ENCODE results near the gene CPNE9.
"Not testable (repeated sequence)": the region's sequence is repeated elsewhere in the genome, so short reads cannot be mapped to it uniquely, and the experiment has no call there.

Gene CPNE9

DNA sequence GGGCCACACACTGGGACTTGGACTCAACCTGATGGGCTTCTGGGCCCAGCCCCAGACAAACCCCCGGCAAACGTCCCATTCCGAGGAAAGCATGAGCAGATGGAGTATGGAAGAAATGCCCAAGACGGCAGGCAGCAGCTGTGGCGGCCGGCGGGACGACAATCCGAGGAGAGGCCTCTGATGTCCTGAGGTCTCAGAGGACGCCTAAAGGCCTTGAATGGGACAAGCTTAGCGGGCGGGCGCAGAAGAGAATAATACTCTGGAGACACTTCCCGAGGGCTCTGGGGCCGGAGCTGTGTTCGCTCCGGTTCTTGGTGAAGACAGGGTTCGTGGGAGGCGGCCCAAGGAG lies 45.6 kb downstream of the CPNE9 start:
- DNase-seq = peak; percentile 10

DNA sequence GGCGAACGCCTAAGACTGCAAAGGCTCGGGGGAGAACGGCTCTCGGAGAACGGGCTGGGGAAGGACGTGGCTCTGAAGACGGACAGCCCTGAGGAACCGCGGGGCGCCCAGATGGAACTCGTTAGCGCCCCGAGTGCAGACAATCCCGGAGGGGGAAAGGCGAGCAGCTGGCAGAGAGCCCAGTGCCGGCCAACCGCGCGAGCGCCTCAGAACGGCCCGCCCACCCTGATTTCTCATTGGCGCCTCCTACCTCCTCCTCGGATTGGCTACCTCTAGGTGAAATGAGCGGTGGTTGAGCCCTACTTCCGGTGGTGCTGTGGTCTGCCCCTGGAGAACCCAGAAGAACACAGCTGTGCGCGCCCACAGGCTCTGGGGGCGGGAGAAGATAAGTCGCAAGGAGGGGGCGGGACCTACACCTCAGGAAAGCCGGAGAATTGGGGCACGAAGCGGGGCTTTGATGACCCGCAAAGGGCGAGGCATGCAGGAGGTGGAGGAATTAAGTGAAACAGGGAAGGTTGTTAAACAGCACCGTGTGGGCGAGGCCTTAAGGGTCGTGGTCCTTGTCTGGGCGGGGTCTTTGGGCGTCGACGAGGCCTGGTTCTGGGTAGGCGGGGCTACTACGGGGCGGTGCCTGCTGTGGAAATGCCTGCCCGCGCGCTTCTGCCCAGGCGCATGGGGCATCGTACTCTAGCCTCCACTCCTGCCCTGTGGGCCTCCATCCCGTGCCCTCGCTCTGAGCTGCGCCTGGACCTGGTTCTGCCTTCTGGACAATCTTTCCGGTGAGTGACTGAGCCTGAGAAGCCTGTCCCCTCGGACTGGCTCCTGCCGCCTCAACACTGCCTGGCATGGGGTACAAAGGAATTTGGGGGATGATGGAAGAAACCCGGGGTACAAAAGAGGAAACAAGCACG lies 46.3 kb downstream of the CPNE9 start, which contains the start of gene OGG1:
Gene OGG1 (plus strand): TSS at position 308 of the 911 bp plus-strand sequence. CDS start 335 bp downstream, at position 643.
- peak; percentile 94 for DNase-seq

DNA sequence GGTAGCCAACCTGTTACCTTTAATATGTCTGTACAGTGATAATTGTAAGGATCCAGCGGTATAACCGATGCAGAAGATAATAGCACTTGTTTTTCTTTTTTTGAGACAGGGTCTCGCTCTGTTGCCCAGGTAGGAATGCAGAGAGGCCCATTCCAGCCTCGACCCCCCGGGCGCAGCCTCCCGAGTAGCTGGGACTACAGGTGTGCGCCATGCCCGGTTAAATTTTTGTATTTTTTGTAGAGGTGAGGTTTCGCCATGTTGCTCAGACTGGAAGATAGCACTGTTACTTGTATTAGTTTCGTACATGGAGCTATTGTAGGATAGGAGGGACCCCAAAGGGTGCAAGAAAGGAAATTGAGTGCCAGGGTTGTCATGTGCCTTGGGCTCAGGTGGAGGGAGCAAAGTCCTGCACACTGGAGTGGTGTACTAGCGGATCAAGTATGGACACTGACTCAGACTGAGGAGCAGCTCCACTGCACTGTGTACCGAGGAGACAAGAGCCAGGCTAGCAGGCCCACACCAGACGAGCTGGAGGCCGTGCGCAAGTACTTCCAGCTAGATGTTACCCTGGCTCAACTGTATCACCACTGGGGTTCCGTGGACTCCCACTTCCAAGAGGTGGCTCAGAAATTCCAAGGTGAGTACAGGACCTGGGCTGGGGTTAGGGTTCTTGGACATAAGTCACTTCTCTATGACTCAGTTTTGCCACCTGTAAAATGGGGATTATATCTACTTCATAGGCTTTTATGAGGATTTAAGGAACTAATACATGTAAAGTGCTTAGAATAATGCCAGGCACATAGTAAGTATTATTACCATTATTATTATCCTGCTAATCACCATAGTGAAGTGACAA lies 47.2 kb downstream of the CPNE9 start:
- DNase-seq = no peak

DNA sequence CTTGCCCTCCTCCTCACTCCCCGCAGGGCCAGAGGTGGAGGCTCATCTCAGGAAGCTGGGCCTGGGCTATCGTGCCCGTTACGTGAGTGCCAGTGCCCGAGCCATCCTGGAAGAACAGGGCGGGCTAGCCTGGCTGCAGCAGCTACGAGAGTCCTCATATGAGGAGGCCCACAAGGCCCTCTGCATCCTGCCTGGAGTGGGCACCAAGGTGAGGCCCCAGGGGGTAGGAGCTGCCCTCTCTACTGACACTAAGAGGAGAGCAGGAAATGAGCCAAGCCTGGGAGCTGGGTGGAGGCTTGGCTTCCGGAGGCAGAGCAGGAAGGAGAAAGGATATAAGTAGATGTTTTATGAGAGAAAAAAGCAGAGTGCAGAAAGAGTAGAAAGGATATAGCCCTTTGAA lies 51.0 kb downstream of the CPNE9 start:
- no peak for DNase-seq

DNA sequence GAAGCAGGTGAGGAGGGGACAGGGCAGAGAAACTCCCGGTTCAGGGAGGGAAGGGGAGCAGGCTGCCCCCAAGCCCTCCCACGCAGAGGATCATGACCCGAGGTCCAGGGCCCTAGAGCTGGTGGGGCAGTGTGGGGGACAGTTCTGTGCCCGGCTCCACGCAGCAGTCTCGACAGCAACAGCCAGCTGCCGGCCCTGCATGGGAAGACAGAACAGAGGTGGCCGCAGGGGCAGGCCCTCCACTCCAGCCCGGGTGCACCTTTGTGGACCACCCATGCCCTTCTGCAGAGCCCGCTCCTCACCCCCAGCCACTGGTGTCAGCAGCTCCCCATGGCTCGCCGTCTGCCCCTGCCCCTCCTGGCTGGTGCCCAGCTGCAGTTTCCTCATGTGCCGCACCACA lies 53.8 kb downstream of the CPNE9 start:
- DNase-seq = no peak

DNA sequence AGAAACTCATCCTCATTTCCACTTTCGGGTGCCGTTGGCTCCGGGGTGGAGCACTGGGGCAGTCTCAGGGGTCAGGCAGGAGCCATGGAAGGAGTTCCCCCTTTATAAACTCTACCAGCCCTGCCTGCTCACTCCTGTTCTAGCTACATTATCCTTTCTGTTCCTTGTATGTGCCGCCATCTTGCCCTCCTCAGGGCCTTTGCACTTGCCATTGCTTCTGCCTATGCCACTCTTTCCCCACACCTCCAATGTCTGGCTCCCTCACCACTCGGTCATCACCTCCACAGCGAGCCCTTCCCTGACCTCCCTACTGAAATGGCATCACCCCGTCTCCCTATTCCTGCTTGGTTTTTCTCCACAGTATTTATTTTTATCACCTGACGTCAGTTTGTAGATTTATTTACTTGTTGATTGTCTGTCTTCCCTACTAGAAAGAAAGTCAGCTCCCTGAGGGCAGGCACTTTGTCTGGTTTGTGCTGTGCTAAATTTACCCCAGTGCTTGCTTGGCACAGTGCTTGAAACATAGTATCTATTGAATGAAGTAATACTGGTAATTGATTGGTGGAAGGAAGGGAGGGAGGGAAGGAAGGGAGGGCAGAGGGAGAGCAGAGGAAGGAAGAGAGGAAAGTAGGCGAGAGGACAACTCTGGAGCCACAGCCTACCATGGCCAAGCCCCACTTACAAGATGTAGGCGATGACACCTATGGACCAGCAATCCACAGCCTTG lies 57.3 kb downstream of the CPNE9 start:
- DNase-seq = no peak

DNA sequence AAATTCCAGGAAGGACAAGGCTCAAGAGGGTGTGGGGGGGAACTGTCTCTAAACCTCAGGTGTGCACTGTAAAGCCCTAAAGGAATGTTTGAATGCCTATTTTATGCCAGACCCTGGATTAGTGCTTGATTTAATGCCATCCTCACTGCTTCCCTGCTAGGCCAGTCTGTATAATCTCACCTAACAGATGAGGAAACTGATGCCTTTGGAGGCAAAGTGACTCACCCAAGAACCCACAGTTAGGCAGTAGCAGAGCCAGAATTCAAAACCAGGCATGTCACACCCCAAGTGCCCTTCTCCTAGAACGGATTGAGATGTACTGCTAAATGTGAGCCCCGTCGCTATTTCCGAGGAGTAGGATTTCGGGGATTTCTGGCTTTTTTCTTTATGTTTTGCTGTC lies 58.3 kb downstream of the CPNE9 start:
- DNase-seq = no peak

DNA sequence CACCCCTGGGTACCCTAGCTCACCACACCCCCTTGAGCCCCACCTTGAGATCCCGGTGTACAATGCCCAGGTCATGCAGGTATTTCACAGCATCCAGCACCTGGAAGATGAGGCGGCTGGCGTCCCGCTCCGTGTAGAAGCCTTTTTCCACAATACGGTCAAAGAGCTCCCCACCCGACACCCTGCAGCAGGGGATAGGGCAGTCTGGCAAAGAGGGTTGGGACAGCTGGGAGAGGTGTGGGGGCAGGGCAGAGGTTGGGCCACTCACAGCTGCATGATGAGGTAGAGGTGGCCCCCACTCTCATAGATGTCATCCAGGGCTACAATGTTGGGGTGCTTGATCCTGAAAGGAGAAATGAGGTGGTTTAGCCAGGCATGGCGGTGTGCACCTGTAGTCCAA lies 59.2 kb downstream of the CPNE9 start:
- DNase-seq = no peak

DNA sequence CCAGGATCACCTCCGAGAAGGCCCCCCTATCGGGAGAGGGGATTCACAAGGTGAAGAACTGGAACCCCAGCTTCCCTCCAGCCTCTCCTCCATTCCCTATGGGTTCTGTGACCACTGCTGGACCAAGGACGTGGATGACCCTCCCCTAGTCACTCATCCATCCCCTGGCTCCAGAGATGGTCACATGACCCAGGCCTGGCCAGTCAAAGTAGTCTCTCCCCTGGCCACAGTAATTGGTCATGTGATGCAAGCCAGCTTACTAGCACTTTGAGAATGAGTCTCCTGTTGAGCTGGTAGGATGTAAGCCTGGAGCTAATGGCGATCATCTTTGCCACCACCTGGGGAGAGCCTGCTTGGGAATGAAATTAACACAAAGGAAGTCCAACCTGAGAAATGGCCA lies 62.2 kb downstream of the CPNE9 start:
- no peak for DNase-seq

DNA sequence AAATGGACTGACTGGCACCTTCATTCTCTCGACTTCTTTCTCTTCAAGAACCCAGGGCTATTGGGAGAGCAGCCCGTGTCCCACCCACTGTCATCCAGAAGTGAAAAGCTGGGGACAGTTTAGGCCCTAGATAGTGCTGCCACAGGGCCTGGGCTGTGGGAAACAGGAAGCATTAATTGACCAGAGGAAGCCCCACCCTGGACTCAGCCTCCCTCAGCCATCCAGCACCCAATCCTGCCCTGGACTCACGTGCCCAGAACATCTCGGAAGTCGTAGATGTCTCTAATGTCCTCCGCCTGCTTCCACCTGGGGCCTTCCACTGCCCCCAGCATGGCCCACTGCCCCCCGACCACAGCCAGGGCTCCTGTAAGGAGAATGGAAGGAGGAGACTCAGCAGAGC lies 63.8 kb downstream of the CPNE9 start:
- DNase-seq = no peak

DNA sequence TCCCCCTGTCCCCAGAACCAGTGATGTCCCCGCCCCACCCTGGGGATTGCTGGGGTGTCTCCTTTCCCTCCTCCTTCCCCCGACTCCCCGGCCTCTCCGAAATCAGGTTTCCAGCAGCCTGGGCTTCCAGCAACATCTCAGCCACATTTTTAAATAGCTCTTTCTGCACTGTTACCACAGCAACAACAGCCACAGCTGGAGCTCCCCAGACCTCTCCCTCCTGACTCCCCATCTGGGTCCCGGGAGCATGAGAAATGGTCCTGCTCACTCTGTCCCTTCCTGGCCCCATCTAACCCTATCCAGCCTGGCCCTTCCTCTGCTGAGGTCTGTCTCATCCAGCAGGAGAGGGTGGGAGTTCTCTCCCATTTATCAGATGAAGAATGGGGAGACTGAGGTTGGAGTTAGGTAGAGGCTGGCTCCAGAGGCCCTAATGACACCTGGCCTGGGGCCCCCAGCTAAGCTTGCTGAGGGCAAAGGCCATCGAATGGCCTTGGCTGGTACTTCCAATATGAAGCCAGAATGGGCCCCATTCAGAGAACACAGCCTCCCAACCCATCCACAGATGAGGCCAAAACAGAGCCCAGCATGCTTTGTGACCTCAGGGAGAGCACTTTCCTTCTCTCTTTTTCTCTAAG lies 64.6 kb downstream of the CPNE9 start:
- DNase-seq = no peak

DNA sequence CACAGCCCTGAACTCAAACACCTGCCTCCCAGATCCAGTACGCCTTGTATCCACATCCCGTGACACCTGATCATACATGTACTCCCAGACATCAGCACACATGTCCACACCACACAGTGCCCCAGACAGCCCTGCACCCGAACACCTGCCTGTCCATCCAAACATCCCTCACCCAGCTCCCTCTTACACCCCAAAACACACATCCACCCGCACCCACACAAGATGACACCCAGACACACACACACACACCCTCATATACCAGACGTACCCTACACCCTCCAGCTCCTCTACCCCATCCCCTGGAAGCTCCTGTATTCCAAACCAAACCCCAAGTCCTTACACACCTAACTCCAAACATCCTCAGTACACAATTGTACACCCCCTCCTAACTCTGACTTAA lies 65.4 kb downstream of the CPNE9 start:
- no peak for DNase-seq

DNA sequence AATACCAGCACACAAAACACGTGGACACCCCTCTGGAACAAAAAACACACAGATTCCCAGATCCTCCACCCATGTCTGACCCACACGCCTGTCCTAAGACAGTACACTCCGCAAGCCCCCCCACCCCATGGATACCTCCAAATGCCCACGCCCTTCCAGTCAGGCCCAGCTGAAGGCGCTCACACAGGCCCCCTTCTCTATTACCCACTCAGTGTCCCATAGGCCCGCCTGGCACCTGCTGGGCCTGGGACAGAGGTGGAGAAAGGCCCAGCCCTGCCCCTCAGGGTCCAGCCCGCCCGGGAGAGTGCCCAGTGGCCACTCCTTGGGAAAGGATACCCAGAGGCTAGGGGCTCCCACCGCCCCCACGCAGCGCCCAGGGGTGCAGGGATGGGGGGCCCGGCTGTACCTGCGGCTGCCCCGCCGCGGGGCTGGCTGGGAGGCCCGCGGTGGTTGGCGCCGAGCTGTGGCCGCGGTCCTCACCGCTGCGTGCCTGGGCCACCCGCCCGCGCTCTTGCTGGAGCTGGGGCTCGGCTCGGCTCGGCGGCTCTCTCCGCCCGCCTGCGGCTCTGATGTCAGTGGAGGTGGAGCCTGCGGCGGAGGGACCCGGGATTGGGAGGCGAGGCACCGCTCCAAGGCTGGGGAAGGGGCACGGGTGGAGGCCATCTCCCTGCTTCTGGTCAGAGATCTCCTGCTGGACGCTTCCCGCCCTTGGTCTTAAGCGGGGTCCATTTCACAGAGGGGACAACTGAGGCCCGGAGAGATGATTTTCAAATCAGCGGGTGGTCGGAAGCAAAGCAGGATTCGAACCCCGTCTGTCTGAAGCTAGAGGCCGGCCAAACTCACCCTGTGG lies 66.0 kb downstream of the CPNE9 start, which contains the start of gene CAMK1:
Gene CAMK1 (minus strand): TSS at position 522 of the 850 bp plus-strand sequence. CDS start 2,198 bp downstream, outside the sequence.
- no peak for DNase-seq

DNA sequence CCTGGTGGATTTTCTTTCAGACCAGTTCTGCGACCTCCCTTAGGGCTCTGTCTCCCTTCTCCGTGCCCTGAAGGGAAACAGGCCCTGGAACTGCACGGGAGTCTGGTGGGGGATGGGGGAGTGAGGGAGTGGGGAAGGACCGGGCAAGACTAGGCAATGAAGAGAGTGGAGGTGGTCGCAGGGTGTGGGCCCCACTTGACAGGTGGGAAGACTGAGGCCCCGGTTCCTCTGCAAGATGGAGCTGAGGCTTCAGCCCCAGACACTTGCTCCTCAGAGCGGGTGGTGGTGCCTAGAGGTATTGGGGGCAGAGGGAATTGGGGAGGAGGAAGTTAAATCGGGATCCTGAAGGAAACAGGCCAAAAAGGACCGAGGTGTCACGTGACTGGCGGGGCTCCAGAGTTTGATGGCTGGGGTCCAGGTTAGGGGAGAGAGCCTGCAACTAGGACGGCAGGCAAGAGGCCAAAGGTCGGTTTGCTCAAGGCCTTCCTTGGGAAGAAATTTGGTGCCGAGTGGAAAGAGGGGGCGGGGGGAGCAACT lies 66.7 kb downstream of the CPNE9 start:
- DNase-seq = no peak

DNA sequence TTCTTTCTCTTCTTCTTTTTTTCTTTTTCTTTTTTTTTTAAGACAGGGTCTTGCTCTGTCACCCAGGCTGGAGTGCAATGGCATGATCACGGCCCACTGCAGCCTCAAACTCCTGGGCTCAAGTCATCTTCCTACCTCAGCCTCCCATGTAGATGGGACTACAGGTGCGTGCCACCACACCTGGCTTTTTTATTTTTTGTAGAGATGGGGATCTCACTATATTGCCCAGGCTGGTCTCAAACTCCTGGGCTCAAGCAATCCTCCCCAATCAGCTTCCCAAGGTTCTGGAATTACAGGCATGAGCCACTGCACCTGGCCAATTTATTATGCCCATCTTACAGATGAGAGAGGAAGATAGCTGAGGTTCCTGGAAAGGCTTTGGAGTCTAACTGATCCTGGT lies 67.4 kb downstream of the CPNE9 start:
- not testable (repeated sequence) for DNase-seq

DNA sequence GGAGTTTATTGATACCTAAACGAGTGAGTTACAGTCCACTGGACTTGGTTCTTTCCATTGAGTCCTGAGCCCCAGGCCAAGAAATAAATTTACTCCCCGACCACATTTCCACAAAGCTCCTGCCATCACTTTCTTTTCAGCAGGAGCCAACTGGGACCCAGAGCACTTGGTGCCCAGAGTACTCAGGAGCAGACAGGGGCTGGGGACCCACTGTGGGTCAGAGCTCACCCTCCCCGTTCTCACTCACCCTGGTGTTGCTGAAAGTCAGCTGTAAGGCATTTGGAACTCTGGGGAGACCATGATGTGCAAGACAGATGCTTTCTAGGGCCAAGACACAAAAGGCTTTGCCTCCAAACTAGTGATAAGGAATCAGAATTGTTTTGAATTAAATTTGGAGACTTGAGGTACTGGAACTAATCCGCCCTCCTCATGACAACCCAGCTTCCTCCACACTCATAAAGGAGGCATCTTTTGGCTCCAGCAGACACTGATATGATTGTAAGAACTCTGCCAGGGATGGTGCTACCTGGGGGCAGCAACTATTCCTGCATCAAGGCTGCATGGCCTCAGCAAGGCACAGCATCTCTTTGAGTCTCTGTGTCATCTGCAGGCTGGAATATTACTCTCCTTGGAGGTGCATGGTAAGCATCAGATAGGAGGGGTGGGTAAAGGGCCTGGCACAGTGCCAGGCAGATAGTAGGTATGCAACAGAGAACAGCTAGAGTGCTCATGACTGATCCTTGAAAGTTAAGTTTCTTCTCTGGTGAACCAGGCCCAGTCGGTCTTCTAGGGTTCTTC lies 73.5 kb downstream of the CPNE9 start:
- DNase-seq = no peak

DNA sequence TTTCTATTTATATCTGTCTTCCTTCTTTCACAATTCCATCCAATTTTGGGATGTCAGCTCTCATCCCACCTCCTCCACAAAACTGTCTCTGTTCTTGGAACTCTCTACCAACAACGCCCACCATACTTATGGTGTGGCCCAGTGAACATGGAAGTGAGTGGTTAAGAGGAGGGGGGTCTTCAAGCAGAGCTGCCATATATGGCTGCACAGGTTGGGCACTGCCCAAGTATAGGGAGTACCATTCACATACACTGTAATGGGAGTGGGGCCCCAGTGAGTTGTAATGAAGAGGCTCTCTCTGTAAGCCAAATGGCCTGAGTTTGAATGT lies 74.0 kb downstream of the CPNE9 start:
- no peak for DNase-seq

DNA sequence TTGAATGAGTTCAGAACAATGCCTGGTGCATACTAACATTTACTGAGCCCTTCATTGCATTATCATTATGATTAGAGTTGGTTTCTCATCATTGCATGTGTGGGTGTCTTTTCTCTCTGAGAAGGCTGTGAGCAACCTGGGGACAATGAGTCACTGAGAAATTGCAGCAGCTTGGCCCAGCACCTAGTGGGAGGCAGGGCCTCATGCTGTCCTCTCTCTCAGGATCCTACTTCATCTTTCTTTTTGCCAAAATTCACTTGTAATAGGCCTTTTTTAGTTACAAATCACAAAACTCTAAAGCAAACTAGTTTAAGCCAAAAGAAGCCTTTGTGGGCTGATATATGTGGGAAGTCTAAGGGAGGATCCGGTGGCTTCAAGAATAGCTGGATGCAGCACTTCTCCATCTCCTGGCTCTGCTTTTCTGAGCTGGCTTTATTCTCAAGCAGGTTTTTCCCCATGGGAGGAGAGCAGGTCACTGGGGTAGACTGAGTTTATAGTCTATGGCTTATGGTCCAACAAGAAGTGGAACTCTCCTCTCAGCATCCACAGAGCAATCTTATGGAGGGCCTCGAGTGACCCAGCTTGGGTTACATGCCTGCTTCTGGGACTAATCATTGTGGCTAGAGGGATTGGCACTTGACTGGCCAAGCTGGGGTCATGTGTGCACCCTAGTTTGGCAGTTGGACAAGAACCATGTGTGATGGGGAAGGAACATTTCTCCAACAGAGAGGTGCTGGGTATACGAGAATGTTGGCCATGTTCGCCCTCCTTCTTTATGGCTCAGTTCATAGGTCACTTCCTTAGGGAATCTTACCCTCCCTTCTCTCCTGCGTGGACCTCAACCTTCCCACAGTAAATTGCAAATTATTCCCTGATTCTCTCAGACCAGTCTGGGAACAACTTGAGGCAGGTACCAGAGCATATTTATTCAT lies 74.8 kb downstream of the CPNE9 start:
- no peak for DNase-seq

DNA sequence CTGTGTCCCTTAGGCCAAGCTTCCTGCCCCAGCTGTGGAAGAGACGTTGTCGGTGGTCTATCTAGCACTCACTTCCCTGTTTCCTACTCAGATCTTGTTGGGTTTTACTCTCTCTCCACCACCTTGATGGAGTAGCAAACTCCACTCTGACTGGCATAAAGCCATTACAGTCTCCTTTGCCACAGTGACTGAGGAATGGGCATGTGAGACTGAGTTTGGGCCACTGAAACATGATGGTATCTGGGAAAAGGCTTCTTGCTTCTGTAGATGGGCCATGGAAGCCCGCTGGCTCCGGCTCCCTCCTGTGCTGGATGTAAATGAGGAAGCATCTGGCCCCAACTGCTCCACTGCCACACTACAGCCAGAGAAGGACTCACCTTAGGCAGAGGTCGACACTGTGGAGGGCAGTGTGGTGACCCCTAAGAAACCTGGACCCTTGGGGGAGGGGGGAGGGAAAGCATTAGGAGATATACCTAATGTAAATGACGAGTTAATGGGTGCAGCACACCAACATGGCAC lies 75.5 kb downstream of the CPNE9 start:
- no peak for DNase-seq

Data from DMS 273 treated with DMSO at 0.1 percent for 48 hours (cell line).